Uterus (tissue), 4 donors: ENCODE data around the gene GLOD5. TPM values are rescaled to one million over a fixed set of nuclear protein-coding genes. Genes with fewer than 3 reads are reported as not detected.
A peak's percentile ranks its signal among the peaks of the same experiment; 100 is the strongest.

Experiments used
- DNase-seq, 2 donors: peaks; one replicate each; pipeline ENCODE4 v3.0.0-alpha.2; 2019 to 2020
- H3K27ac ChIP-seq, 2 donors: fragments of 200-600 bp; sonication (generic); 1 replicate in 1 of 2; 2 replicates in 1 of 2; pipeline ENCODE4 v1.5.1; 2016 to 2018
- H3K27me3 ChIP-seq, 2 donors: fragments of 200-600 bp; sonication (generic); one replicate each; pipeline ENCODE4 v1.5.1; 2018 to 2019; ENCODE audit warnings: control low read depth in 1 of 2
- H3K36me3 ChIP-seq, 2 donors: fragments of 200-600 bp; sonication (generic); one replicate each; pipeline ENCODE4 v1.5.1; 2019; ENCODE audit warnings: control low read depth in 1 of 2
- H3K4me1 ChIP-seq, 2 donors: fragments of 200-600 bp; sonication (generic); one replicate each; pipeline ENCODE4 v1.5.1; 2018 to 2019; ENCODE audit warnings: control low read depth in 1 of 2
- H3K4me3 ChIP-seq, 2 donors: fragments of 200-600 bp; sonication (generic); 1 replicate in 1 of 2; 2 replicates in 1 of 2; pipeline ENCODE4 v1.5.1; 2018 to 2019; ENCODE audit warnings: mild to moderate bottlenecking in 1 of 2
- H3K9me3 ChIP-seq, 2 donors: fragments of 200-600 bp; sonication (generic); one replicate each; pipeline ENCODE4 v1.5.1; 2019; ENCODE audit warnings: control low read depth in 1 of 2
- POLR2A ChIP-seq, 2 donors: fragments of 450-650 bp; IDR thresholded peaks; one replicate each; pipeline ENCODE4 v1.6.1; 2016; ENCODE audit warnings: antibody characterized with exemption in 2 of 2, mild to moderate bottlenecking in 1 of 2, moderate library complexity in 1 of 2
- intact Hi-C: fragments of 100-400 bp; cut with DNase I; formaldehyde crosslinking; loops from one replicate; pipeline ENCODE4 v1.15.1; 2023; ENCODE audit warnings: low total_unique reads
- total RNA-seq, 4 donors: library from RNA; depleted of rRNA in 3 of 4; stranded (reverse); fragments of >200 nt in 3 of 4; gene quantifications; one replicate each; pipeline versions ENCODE4 v1.1.0 to v1.2.4, GENCODE V29; 2014 to 2023
- TF ChIP-seq, protein P1 (sequence below), 4 experiments: fragments of 200-600 bp in 2 of 4; fragments of 450-650 bp in 2 of 4; sonication (generic) in 2 of 4; IDR thresholded peaks; one replicate each; pipeline ENCODE4 v1.5.1; 2016 to 2019; ENCODE audit warnings: antibody characterized with exemption in 4 of 4, mild to moderate bottlenecking in 2 of 4, moderate library complexity in 1 of 4
- donor health status: DM: yes; HTN: yes; CAD: no.

Gene GLOD5
- total RNA-seq, 4 donors from 2014 or later, result not detected

DNA sequence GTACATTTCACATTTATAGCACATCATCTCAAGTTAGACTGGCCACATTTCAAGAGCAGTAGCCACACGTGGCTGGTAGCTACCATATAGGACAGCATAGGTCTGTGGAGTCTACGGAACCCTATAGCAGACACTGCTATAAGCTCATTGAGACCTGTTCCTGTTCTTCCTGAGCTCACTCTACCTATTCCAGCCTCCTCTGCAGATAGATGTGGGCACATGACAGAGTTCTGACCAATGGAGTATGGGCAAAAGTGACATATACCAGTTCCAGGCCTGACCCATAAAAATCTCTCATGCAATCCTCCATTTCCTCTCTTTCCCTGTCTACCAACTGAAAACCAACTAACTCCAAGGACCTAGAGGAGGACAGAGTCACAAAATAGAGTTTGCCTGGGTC lies 36.8 kb downstream of the GLOD5 start:
- TF ChIP-seq POLR2A (IDR thresholded peaks at IDR 0.05), result no peak
- TF ChIP-seq, protein P1, sequence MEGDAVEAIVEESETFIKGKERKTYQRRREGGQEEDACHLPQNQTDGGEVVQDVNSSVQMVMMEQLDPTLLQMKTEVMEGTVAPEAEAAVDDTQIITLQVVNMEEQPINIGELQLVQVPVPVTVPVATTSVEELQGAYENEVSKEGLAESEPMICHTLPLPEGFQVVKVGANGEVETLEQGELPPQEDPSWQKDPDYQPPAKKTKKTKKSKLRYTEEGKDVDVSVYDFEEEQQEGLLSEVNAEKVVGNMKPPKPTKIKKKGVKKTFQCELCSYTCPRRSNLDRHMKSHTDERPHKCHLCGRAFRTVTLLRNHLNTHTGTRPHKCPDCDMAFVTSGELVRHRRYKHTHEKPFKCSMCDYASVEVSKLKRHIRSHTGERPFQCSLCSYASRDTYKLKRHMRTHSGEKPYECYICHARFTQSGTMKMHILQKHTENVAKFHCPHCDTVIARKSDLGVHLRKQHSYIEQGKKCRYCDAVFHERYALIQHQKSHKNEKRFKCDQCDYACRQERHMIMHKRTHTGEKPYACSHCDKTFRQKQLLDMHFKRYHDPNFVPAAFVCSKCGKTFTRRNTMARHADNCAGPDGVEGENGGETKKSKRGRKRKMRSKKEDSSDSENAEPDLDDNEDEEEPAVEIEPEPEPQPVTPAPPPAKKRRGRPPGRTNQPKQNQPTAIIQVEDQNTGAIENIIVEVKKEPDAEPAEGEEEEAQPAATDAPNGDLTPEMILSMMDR (IDR thresholded peaks at IDR 0.05), result no peak
- H3K27ac ChIP-seq, result no peak overlapping the region
- no peaks in the 10 kb centered on the region for H3K4me1 ChIP-seq
- H3K36me3 ChIP-seq, result no peaks in the 10 kb centered on the region
- no peak for DNase-seq
- H3K4me3 ChIP-seq, result no peak overlapping the region
- no peaks in the 10 kb centered on the region for H3K9me3 ChIP-seq
- no peaks in the 10 kb centered on the region for H3K27me3 ChIP-seq
- intact Hi-C loops, result no loop called here

DNA sequence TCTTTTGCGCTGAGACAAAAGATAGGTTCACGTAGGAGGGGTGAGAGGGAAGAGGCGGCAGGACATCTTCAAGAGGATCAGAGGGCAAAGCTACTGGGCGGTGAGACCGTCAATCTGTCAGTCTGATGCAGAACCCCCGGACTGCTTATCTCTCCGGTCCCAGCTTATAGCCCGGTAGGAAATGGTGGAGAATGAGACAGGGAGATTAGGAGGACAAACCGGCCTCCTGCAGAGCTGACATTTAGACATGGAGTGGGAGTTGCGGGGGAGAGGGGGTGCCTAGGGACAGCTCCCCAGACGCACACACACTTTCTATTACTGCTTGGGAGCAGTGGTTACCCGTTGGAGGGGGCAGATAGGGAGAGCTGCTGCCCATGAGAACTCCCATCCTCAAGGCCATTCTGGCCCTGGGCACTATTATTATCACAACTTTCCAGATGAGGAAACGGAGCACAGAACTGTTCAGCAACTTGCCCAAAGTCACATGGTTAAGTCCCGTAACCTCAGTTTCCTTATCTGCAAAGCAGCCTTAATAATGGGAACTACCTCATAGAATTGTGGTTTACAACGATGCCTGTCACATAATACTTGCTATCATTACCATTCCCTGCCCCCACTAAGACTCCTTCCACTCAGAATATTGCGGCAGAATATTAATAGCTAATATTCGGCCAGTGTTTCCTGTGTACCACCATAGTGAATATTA lies 39.2 kb downstream of the GLOD5 start:
- Histone ChIP-seq H3K27ac (peak overlapping the region; percentile 93 to 95), H3K27me3 (no peaks in the 10 kb centered on the region), H3K36me3 (no peaks in the 10 kb centered on the region), H3K9me3 (no peaks in the 10 kb centered on the region), H3K4me1 (no peaks in the 10 kb centered on the region), H3K4me3 (peak overlapping the region; percentile 61 to 76)
- intact Hi-C loops, result no loop called here
- no peak for DNase-seq
- TF ChIP-seq, protein P1 (IDR thresholded peaks at IDR 0.05), result no peak
- no peak for TF ChIP-seq POLR2A (IDR thresholded peaks at IDR 0.05)

DNA sequence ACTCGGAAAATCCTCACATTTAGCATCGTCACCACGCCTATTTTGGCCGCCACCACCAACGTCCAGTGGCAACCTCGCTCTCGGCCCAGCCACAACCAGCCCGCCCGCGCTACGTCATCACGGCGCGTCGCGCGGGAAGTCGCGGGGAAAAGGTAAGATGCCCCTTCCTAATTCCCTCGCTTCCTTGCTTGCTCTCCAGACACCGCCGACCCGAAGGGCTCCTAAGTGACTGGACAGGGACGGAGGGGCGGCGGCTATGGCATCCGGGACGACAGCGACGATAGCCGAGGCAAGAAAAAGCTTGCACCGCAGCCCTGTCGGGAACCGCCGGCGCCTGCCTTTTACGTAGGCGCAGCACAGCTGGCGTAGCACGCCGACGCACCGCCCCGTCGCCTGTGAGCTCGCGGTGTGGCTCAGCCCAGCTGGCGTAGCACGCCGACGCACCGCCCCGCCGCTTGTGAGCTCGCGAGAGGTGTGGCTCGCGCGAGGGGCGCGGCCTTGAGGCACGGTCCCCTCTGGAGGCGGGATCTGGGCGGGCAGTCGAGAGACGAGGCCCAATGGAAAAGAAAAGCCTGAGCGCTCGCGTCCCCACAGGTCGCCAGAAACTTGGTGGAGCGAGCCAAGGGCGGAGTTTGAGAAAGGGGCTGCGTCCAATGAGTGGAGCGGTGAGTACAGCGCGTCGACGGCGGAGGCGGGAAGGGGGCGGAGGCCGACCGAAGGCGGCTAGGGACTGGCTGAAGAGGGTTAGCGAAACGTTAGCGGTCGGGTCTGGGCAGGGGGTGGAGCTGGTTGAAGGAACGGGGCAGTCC lies 39.9 kb downstream of the GLOD5 start, which contains the start of gene HDAC6:
Gene HDAC6, plus strand, starts transcription at position 788 of the 809 bp plus-strand sequence. CDS start 626 bp downstream, outside the sequence.
- H3K36me3 ChIP-seq, result no peaks in the 10 kb centered on the region
- no peaks in the 10 kb centered on the region for H3K4me1 ChIP-seq
- intact Hi-C loops, result no loop called here
- H3K4me3 ChIP-seq, result peak within 1 kb of the TSS; percentile 61 to 76
- no peaks in the 10 kb centered on the region for H3K9me3 ChIP-seq
- no peaks in the 10 kb centered on the region for H3K27me3 ChIP-seq
- DNase-seq, result peak; percentile 96 to 97
- peak within 1 kb of the TSS; percentile 95 for H3K27ac ChIP-seq
- TF ChIP-seq, protein P1 (IDR thresholded peaks at IDR 0.05), result peak in 1 of 4 experiments; percentile 6
- peak in 1 of 2 donors; percentile 60 for TF ChIP-seq POLR2A (IDR thresholded peaks at IDR 0.05)

DNA sequence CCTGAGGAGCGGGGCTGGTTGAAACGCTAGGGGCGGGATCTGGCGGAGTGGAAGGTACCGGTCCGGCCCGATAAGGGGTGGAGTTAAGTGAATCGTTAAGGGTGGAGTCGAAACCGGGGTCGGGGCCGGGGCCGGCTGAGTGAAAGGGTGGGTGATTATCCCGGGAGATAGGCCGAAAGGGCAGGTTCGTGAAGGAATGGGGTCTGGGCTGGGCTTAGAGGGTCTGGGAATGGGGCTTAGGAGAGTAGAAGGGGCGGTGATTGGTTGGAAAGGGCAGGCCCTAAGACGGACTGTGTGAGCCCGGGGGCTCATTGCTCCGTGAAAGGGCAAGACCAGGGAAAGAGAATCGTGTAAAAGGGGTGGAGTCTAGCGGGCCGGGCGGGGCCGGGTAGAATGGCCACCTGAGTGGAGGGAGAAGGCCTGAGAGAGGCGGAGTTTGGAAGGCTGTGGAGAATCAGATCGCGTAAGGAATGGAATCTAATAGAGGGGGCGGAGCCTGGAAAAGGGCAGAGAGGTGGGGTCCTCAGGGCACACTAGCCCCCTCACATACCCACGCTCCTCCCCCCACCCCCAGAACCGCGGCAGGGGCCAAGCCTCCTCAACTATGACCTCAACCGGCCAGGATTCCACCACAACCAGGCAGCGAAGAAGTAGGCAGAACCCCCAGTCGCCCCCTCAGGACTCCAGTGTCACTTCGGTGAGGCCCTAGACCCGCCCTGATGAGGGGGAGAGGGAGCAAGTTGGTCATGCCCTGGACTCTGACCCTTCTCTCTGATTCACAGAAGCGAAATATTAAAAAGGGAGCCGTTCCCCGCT lies 40.8 kb downstream of the GLOD5 start:
- no peaks in the 10 kb centered on the region for H3K4me1 ChIP-seq
- TF ChIP-seq POLR2A (IDR thresholded peaks at IDR 0.05), result peak in 1 of 2 donors; percentile 57
- TF ChIP-seq, protein P1 (IDR thresholded peaks at IDR 0.05), result peak in 1 of 4 experiments; percentile 5
- peak overlapping the region; percentile 39 to 47 for H3K4me3 ChIP-seq
- H3K36me3 ChIP-seq, result no peaks in the 10 kb centered on the region
- peak overlapping the region; percentile 78 to 95 for H3K27ac ChIP-seq
- H3K27me3 ChIP-seq, result no peaks in the 10 kb centered on the region
- intact Hi-C loops, result no loop called here
- peak; percentile 87 to 88 for DNase-seq
- no peaks in the 10 kb centered on the region for H3K9me3 ChIP-seq
